ENCODE results near the gene GAN. TPM values are rescaled to one million over a fixed set of nuclear protein-coding genes. Genes with fewer than 3 reads are reported as not detected.

Gene GAN
- total and polyA plus RNA-seq, 2 of the 4 experiments (the other 2 are of a cell fraction): 1.1 to 5.7 TPM

DNA sequence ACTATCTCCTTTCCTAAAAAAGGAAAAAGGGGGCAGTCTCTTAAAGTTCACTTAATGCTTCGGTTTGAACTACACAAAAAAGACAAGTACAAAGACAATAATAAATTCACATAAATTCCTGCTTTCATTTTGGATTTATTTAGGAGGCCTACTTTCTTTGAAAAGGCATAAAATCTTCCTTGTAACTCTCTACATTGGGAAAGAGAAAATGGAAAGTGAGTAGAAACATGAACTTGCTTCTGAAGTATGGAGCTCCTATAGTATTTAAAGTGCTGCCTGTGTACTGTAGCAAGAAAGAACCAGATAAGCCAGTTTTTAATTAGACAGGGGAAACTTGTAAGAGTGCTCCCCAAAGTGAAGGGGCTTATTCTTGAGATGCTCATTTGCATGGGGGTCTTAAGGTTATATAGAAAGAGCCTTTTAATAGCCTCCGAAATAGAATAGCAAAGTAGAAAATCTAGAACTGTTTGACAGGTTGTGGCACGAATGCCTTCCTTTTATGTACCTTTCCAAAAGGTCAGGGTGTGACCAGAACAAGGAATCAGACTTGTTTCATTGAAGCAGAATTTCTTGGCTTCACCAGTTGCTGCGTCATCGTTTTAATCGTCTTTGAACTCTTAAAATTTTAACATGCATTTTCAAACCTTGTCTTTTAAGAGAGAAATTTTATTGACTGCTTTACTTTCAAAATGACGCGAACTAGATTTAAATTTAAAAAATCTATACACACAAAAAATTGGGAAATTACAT, 12.9 kb downstream of the GAN start:
- TF ChIP-seq, protein P1, sequence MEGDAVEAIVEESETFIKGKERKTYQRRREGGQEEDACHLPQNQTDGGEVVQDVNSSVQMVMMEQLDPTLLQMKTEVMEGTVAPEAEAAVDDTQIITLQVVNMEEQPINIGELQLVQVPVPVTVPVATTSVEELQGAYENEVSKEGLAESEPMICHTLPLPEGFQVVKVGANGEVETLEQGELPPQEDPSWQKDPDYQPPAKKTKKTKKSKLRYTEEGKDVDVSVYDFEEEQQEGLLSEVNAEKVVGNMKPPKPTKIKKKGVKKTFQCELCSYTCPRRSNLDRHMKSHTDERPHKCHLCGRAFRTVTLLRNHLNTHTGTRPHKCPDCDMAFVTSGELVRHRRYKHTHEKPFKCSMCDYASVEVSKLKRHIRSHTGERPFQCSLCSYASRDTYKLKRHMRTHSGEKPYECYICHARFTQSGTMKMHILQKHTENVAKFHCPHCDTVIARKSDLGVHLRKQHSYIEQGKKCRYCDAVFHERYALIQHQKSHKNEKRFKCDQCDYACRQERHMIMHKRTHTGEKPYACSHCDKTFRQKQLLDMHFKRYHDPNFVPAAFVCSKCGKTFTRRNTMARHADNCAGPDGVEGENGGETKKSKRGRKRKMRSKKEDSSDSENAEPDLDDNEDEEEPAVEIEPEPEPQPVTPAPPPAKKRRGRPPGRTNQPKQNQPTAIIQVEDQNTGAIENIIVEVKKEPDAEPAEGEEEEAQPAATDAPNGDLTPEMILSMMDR (conservative IDR thresholded peaks at IDR 0.05; ENCODE audit: low read depth, low read length): no peak
- TF ChIP-seq NFE2L2 (IDR thresholded peaks at IDR 0.05; ENCODE audit: low read depth, low read length) (no peak), RCOR1 (IDR thresholded peaks at IDR 0.05; ENCODE audit: insufficient replicate concordance, low read length) (no peak), MXI1 (IDR thresholded peaks at IDR 0.05; ENCODE audit: borderline replicate concordance, low read depth, low read length) (no peak)
- Histone ChIP-seq H2BK5ac (ENCODE audit: low read depth, low read length, poor library complexity, severe bottlenecking) (no peak overlapping the region), H3K27me3 (ENCODE audit: control insufficient read depth, insufficient read depth, low read length) (no peaks in the 10 kb centered on the region), H3K79me1 (ENCODE audit: low read depth in 1 of 2, low read length in 2 of 2) (peaks cover 39 to 53% of the 10 kb centered on the region in 2 experiments), H3K9me1 (ENCODE audit: insufficient read depth, low read length) (peaks cover 10% of the 10 kb centered on the region; the same call in 1 of the 2 replicates), H3K36me3 (ENCODE audit: control insufficient read depth, insufficient read depth, low read length) (no peaks in the 10 kb centered on the region), H3K9me3 (ENCODE audit: control insufficient read depth, insufficient read depth, low read length) (no peaks in the 10 kb centered on the region), H2BK20ac (ENCODE audit: low read depth, low read length) (no peak overlapping the region), H2AK9ac (replicated peaks; ENCODE audit: low read depth, low read length, poor library complexity) (no peak overlapping the region), H3K14ac (replicated peaks; ENCODE audit: low read depth, low read length) (no peak overlapping the region), H4K20me1 (ENCODE audit: insufficient read depth, low read length) (peaks cover 27% of the 10 kb centered on the region), H2BK15ac (ENCODE audit: low read depth, low read length) (no peak overlapping the region), H2BK120ac (ENCODE audit: low read depth, low read length) (no peak overlapping the region), H2AFZ (replicated peaks; ENCODE audit: low read length, poor library complexity) (no peak overlapping the region), H3K4me1 (ENCODE audit: control insufficient read depth, insufficient read depth, low read length) (peaks cover 4% of the 10 kb centered on the region; the same call in 1 of the 2 replicates), H3K23ac (ENCODE audit: low read depth, low read length) (no peak overlapping the region), H3K18ac (ENCODE audit: low read depth, low read length) (no peak overlapping the region), H4K5ac (ENCODE audit: low read depth, low read length) (no peak overlapping the region), H3K9ac (ENCODE audit: low read depth, low read length) (no peak overlapping the region), H3K4ac (ENCODE audit: low read depth, low read length) (no peak overlapping the region), H3K27ac (ENCODE audit: insufficient read depth, low read length) (no peak overlapping the region), H4K8ac (ENCODE audit: low read depth in 2 of 2, low read length in 2 of 2) (no peak overlapping the region), H3K4me2 (ENCODE audit: low read depth, low read length) (no peak overlapping the region), H3K4me3 (ENCODE audit: insufficient read depth, low read depth, low read length) (no peak overlapping the region), H4K91ac (ENCODE audit: insufficient read depth, low read depth, low read length) (no peak overlapping the region), H2AK5ac (ENCODE audit: low read depth, low read length) (no peak overlapping the region), H3K56ac (ENCODE audit: extremely low read depth, insufficient read depth, low read length) (no peak overlapping the region)
- intact Hi-C loops (cut with micrococcal nuclease): no loop called here
- ATAC-seq (ENCODE audit: low read depth) (no peak), DNase-seq (no peak)
- POLR2A ChIA-PET (ENCODE audit: unreplicated experiment): no interaction called here
- WGBS, 2 experiments (ENCODE audit: extremely low coverage in 2 of 2, insufficient read length in 1 of 2): no CpG with 5 or more reads among the region's 8 CpGs
- BruUV-seq (replicated peaks): no TSS peak
- CTCF ChIA-PET: no interaction called here
- in situ Hi-C loops (cut with MboI; ENCODE audit: low sequenced_read_pairs): no loop called here
- dilution Hi-C loops (cut with HindIII; ENCODE audit: low sequenced_read_pairs, unreplicated experiment): no loop called here

Measured in IMR-90 (cell line).